ENCODE measurements around the gene FARS2.

Gene FARS2

DNA sequence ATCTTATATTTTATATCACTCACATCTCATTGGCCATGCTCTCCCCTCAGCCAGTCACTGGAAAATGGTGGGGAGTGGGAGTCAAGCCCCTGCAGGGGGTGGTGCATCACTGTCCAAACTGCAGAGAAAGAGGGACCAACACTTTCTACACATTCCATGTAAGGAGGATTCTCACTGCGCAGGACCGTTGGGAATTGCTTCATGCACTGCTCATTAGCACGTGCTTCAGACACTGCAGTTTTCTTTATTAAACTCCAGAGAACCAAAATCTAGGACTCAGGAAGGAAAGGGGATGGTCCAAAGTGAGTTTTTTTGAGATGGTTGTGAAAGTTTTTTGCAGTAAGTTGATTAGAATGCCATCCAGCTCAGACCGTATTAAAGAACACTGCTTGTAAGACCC is 269.8 kb downstream of the FARS2 start:
- peaks cover 0 to 1% (median 0%) of the 10 kb centered on the region in 4 experiments for H3K4me1 ChIP-seq (ENCODE audit: control extremely low read depth in 1 of 4, control insufficient read depth in 4 of 4, insufficient read depth in 4 of 4, low read length in 3 of 4)
- ChIA-PET CTCF (interaction anchor here (0.9 kb wide), 1 partner anchor 60 kb away, joined by 3 read pairs; no protein-coding TSS in a partner anchor), POLR2A (interaction anchor here (0.6 kb wide), 1 partner anchor 153 kb away, joined by 3 read pairs; no protein-coding TSS in a partner anchor)
- peaks cover 0 to 3% (median 0%) of the 10 kb centered on the region in 4 experiments for H3K36me3 ChIP-seq (ENCODE audit: control insufficient read depth in 4 of 4, insufficient read depth in 4 of 4, low read length in 3 of 4)
- no peak overlapping the region for H3K27ac ChIP-seq (ENCODE audit: insufficient read depth in 1 of 2, low read depth in 1 of 2, low read length in 2 of 2, poor library complexity in 1 of 2, severe bottlenecking in 2 of 2)
- no peaks in the 10 kb centered on the region for H3K27me3 ChIP-seq (replicated peaks in 2 of 5; ENCODE audit: control insufficient read depth in 4 of 5, insufficient read depth in 5 of 5, low read length in 4 of 5)
- no peaks in the 10 kb centered on the region for H3K9me3 ChIP-seq (ENCODE audit: control extremely low read depth in 1 of 5, control insufficient read depth in 4 of 5, insufficient read depth in 2 of 5, low read depth in 1 of 5, low read length in 4 of 5)
- DNase-seq, result no peak
- no CpG with 5 or more reads among the region's 4 CpGs for WGBS (ENCODE audit: insufficient coverage)
- no peak overlapping the region for H3K4me3 ChIP-seq (ENCODE audit: control insufficient read depth in 1 of 7, extremely low read depth in 1 of 7, insufficient read depth in 4 of 7, low read depth in 2 of 7, low read length in 6 of 7)

- Histone ChIP-seq H3K36me3 (ENCODE audit: control insufficient read depth in 4 of 4, insufficient read depth in 4 of 4, low read length in 3 of 4) (peaks cover 0 to 3% (median 0%) of the 10 kb centered on the region in 4 experiments), H3K27ac (ENCODE audit: insufficient read depth in 1 of 2, low read depth in 1 of 2, low read length in 2 of 2, poor library complexity in 1 of 2, severe bottlenecking in 2 of 2) (no peak overlapping the region), H3K4me1 (ENCODE audit: control extremely low read depth in 1 of 4, control insufficient read depth in 4 of 4, insufficient read depth in 4 of 4, low read length in 3 of 4) (peaks cover 0 to 1% (median 0%) of the 10 kb centered on the region in 4 experiments), H3K4me3 (ENCODE audit: control insufficient read depth in 1 of 7, extremely low read depth in 1 of 7, insufficient read depth in 4 of 7, low read depth in 2 of 7, low read length in 6 of 7) (no peak overlapping the region), H3K27me3 (replicated peaks in 2 of 5; ENCODE audit: control insufficient read depth in 4 of 5, insufficient read depth in 5 of 5, low read length in 4 of 5) (no peaks in the 10 kb centered on the region), H3K9me3 (ENCODE audit: control extremely low read depth in 1 of 5, control insufficient read depth in 4 of 5, insufficient read depth in 2 of 5, low read depth in 1 of 5, low read length in 4 of 5) (no peaks in the 10 kb centered on the region)
- DNase-seq, result no peak
- ChIA-PET POLR2A (interaction anchor here (0.6 kb wide), 1 partner anchor 153 kb away, joined by 3 read pairs; no protein-coding TSS in a partner anchor), CTCF (interaction anchor here (0.9 kb wide), 1 partner anchor 61 kb away, joined by 3 read pairs; no protein-coding TSS in a partner anchor)
- WGBS (ENCODE audit: insufficient coverage), result 90% methylated on average over 4 of the region's 6 CpGs
Measured at GRCh38 chr6:5531853-5532375, 270.6 kb downstream of the FARS2 start.

GRCh38 chr6:5532941-5533340 is 271.6 kb downstream of the FARS2 start:
- Histone ChIP-seq H3K4me1 (ENCODE audit: control extremely low read depth in 1 of 4, control insufficient read depth in 4 of 4, insufficient read depth in 4 of 4, low read length in 3 of 4) (peaks cover 0 to 1% (median 0%) of the 10 kb centered on the region in 4 experiments), H3K27ac (ENCODE audit: insufficient read depth in 1 of 2, low read depth in 1 of 2, low read length in 2 of 2, poor library complexity in 1 of 2, severe bottlenecking in 2 of 2) (no peak overlapping the region), H3K4me3 (ENCODE audit: control insufficient read depth in 1 of 7, extremely low read depth in 1 of 7, insufficient read depth in 4 of 7, low read depth in 2 of 7, low read length in 6 of 7) (no peak overlapping the region), H3K36me3 (ENCODE audit: control insufficient read depth in 4 of 4, insufficient read depth in 4 of 4, low read length in 3 of 4) (peaks cover 0 to 3% (median 0%) of the 10 kb centered on the region in 4 experiments), H3K9me3 (ENCODE audit: control extremely low read depth in 1 of 5, control insufficient read depth in 4 of 5, insufficient read depth in 2 of 5, low read depth in 1 of 5, low read length in 4 of 5) (no peaks in the 10 kb centered on the region), H3K27me3 (replicated peaks in 2 of 5; ENCODE audit: control insufficient read depth in 4 of 5, insufficient read depth in 5 of 5, low read length in 4 of 5) (no peaks in the 10 kb centered on the region)
- 100% methylated on average over 1 of the region's 3 CpGs for WGBS (ENCODE audit: insufficient coverage)
- DNase-seq, result no peak
- ChIA-PET POLR2A (no interaction called here), CTCF (no interaction called here)

DNA sequence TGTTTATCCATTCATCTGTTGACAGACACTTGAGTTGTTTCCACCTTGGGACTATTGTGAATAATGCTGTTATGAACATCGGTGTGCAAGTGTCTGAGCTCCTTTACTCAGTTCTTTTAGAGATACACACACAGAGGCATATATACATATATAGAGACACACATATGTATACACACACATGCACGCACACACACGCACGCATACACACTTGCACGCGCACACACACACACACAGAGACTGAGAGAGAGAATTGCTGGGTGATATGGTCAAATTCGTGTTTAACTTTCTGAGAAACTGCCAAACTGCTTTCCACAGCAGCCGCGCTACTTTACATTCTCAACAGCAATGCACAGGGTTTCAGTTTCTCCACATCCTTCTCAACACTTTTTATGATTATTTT is 273.3 kb downstream of the FARS2 start:
- H3K27me3 ChIP-seq (replicated peaks in 2 of 5; ENCODE audit: control insufficient read depth in 4 of 5, insufficient read depth in 5 of 5, low read length in 4 of 5), result no peaks in the 10 kb centered on the region
- WGBS (ENCODE audit: insufficient coverage), result 100% methylated on average over 4 of the region's 9 CpGs
- CTCF ChIA-PET, result no interaction called here

GRCh38 chr6:5536644-5537043 is 275.3 kb downstream of the FARS2 start:
- CTCF ChIA-PET, result no interaction called here
- Histone ChIP-seq H3K9me3 (ENCODE audit: control extremely low read depth in 1 of 5, control insufficient read depth in 4 of 5, insufficient read depth in 2 of 5, low read depth in 1 of 5, low read length in 4 of 5) (no peaks in the 10 kb centered on the region), H3K4me1 (ENCODE audit: control extremely low read depth in 1 of 4, control insufficient read depth in 4 of 4, insufficient read depth in 4 of 4, low read length in 3 of 4) (no peaks in the 10 kb centered on the region), H3K27me3 (replicated peaks in 2 of 5; ENCODE audit: control insufficient read depth in 4 of 5, insufficient read depth in 5 of 5, low read length in 4 of 5) (no peaks in the 10 kb centered on the region), H3K36me3 (ENCODE audit: control insufficient read depth in 4 of 4, insufficient read depth in 4 of 4, low read length in 3 of 4) (peaks cover 0 to 3% (median 0%) of the 10 kb centered on the region in 4 experiments), H3K4me3 (ENCODE audit: control insufficient read depth in 1 of 7, extremely low read depth in 1 of 7, insufficient read depth in 4 of 7, low read depth in 2 of 7, low read length in 6 of 7) (no peak overlapping the region), H3K27ac (ENCODE audit: insufficient read depth in 1 of 2, low read depth in 1 of 2, low read length in 2 of 2, poor library complexity in 1 of 2, severe bottlenecking in 2 of 2) (no peak overlapping the region)
- DNase-seq, result no peak
- no CpG with 5 or more reads among the region's 1 CpG for WGBS (ENCODE audit: insufficient coverage)
- POLR2A ChIA-PET, result no interaction called here

More for the DNA sequence above, 273.3 kb downstream of the FARS2 start:
- Histone ChIP-seq H3K9me3 (ENCODE audit: control extremely low read depth in 1 of 5, control insufficient read depth in 4 of 5, insufficient read depth in 2 of 5, low read depth in 1 of 5, low read length in 4 of 5) (no peaks in the 10 kb centered on the region), H3K4me3 (ENCODE audit: control insufficient read depth in 1 of 7, extremely low read depth in 1 of 7, insufficient read depth in 4 of 7, low read depth in 2 of 7, low read length in 6 of 7) (no peak overlapping the region), H3K36me3 (ENCODE audit: control insufficient read depth in 4 of 4, insufficient read depth in 4 of 4, low read length in 3 of 4) (peaks cover 0 to 3% (median 0%) of the 10 kb centered on the region in 4 experiments), H3K27ac (ENCODE audit: insufficient read depth in 1 of 2, low read depth in 1 of 2, low read length in 2 of 2, poor library complexity in 1 of 2, severe bottlenecking in 2 of 2) (no peak overlapping the region), H3K4me1 (ENCODE audit: control extremely low read depth in 1 of 4, control insufficient read depth in 4 of 4, insufficient read depth in 4 of 4, low read length in 3 of 4) (peaks cover 0 to 1% (median 0%) of the 10 kb centered on the region in 4 experiments)
- POLR2A ChIA-PET, result no interaction called here
- no peak for DNase-seq

DNA sequence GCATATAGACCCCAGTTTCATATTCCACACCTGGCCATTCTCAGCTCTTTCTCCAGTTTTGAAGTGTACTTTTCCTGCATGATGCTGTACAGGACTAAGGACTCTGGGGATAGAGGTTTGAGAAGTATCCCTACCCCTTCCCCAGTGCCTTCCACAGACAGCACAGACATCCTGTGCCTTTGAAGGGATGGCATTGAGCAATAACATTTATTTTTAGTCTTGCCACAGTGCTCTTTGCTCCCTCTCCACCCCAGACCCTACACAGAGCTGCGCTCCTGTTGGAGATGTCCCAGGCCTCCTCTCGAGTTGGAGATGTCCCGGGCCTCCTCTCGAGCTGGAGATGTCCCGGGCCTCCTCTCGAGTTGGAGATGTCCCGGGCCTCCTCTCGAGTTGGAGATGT is 275.8 kb downstream of the FARS2 start:
- no peaks in the 10 kb centered on the region for H3K36me3 ChIP-seq (ENCODE audit: control insufficient read depth in 4 of 4, insufficient read depth in 4 of 4, low read length in 3 of 4)
- WGBS (ENCODE audit: insufficient coverage), result no CpG with 5 or more reads among the region's 8 CpGs
- DNase-seq, result no peak
- H3K4me3 ChIP-seq (ENCODE audit: control insufficient read depth in 1 of 7, extremely low read depth in 1 of 7, insufficient read depth in 4 of 7, low read depth in 2 of 7, low read length in 6 of 7), result no peak overlapping the region
- ChIA-PET POLR2A (no interaction called here), CTCF (no interaction called here)
- no peaks in the 10 kb centered on the region for H3K27me3 ChIP-seq (replicated peaks in 2 of 5; ENCODE audit: control insufficient read depth in 4 of 5, insufficient read depth in 5 of 5, low read length in 4 of 5)
- no peaks in the 10 kb centered on the region for H3K9me3 ChIP-seq (ENCODE audit: control extremely low read depth in 1 of 5, control insufficient read depth in 4 of 5, insufficient read depth in 2 of 5, low read depth in 1 of 5, low read length in 4 of 5)
- H3K4me1 ChIP-seq (ENCODE audit: control extremely low read depth in 1 of 4, control insufficient read depth in 4 of 4, insufficient read depth in 4 of 4, low read length in 3 of 4), result no peaks in the 10 kb centered on the region
- H3K27ac ChIP-seq (ENCODE audit: insufficient read depth in 1 of 2, low read depth in 1 of 2, low read length in 2 of 2, poor library complexity in 1 of 2, severe bottlenecking in 2 of 2), result no peak overlapping the region

- no peaks in the 10 kb centered on the region for H3K27me3 ChIP-seq (replicated peaks in 2 of 5; ENCODE audit: control insufficient read depth in 4 of 5, insufficient read depth in 5 of 5, low read length in 4 of 5)
- no peak for DNase-seq
- no CpG with 5 or more reads among the region's 1 CpG for WGBS (ENCODE audit: insufficient coverage)
- H3K4me3 ChIP-seq (ENCODE audit: control insufficient read depth in 1 of 7, extremely low read depth in 1 of 7, insufficient read depth in 4 of 7, low read depth in 2 of 7, low read length in 6 of 7), result no peak overlapping the region
- ChIA-PET POLR2A (no interaction called here), CTCF (interaction anchor here (0.6 kb wide), 1 partner anchor 215 kb away, joined by 4 read pairs; no protein-coding TSS in a partner anchor)
- H3K27ac ChIP-seq (ENCODE audit: insufficient read depth in 1 of 2, low read depth in 1 of 2, low read length in 2 of 2, poor library complexity in 1 of 2, severe bottlenecking in 2 of 2), result no peak overlapping the region
- no peaks in the 10 kb centered on the region for H3K36me3 ChIP-seq (ENCODE audit: control insufficient read depth in 4 of 4, insufficient read depth in 4 of 4, low read length in 3 of 4)
- H3K4me1 ChIP-seq (ENCODE audit: control extremely low read depth in 1 of 4, control insufficient read depth in 4 of 4, insufficient read depth in 4 of 4, low read length in 3 of 4), result no peaks in the 10 kb centered on the region
- no peaks in the 10 kb centered on the region for H3K9me3 ChIP-seq (ENCODE audit: control extremely low read depth in 1 of 5, control insufficient read depth in 4 of 5, insufficient read depth in 2 of 5, low read depth in 1 of 5, low read length in 4 of 5)
Measured at GRCh38 chr6:5537967-5538366, 276.7 kb downstream of the FARS2 start.
